ENCODE measurements around the gene DPP10. TPM values are rescaled to one million over a fixed set of nuclear protein-coding genes. Genes with fewer than 3 reads are reported as not detected.

Gene DPP10
- total and polyA plus RNA-seq, 4 donors: 0.08 to 5.0 (median 0.27) TPM

GRCh38 chr2:115094441-115094840 is 652.0 kb downstream of the DPP10 start:
- Histone ChIP-seq H3K27me3 (ENCODE audit: control insufficient read depth in 3 of 3, insufficient read depth in 3 of 3, low read length in 2 of 3) (no peaks in the 10 kb centered on the region), H3K4me3 (no peak overlapping the region), H3K4me1 (ENCODE audit: control insufficient read depth in 5 of 5, insufficient read depth in 5 of 5, low read length in 5 of 5) (no peaks in the 10 kb centered on the region), H3K36me3 (ENCODE audit: control insufficient read depth in 4 of 4, insufficient read depth in 4 of 4, low read length in 4 of 4) (no peaks in the 10 kb centered on the region), H3K27ac (ENCODE audit: low read depth in 1 of 2, low read length in 1 of 2) (no peak overlapping the region), H3K9ac (ENCODE audit: insufficient read depth in 1 of 2, low read length in 2 of 2) (no peak overlapping the region), H3K9me3 (ENCODE audit: control insufficient read depth in 4 of 4, insufficient read depth in 3 of 4, low read length in 3 of 4) (peaks cover 0 to 3% (median under 1%) of the 10 kb centered on the region in 4 donors)
- DNase-seq: no peak
- no peak for ATAC-seq (ENCODE audit: insufficient read depth, low FRiP score)
- TF ChIP-seq CTCF (IDR thresholded peaks at IDR 0.05; ENCODE audit: control extremely low read depth, extremely low read depth): no peak
- 86 to 90% methylated on average over 4 of the region's 4 CpGs for WGBS, 2 donors

- H3K4me1 ChIP-seq (ENCODE audit: control insufficient read depth in 5 of 5, insufficient read depth in 5 of 5, low read length in 5 of 5): no peaks in the 10 kb centered on the region
- H3K4me3 ChIP-seq: no peak overlapping the region
- ATAC-seq (ENCODE audit: insufficient read depth, low FRiP score) (no peak), DNase-seq (no peak)
- H3K9me3 ChIP-seq (ENCODE audit: control insufficient read depth in 4 of 4, insufficient read depth in 3 of 4, low read length in 3 of 4): no peaks in the 10 kb centered on the region
- no peaks in the 10 kb centered on the region for H3K27me3 ChIP-seq (ENCODE audit: control insufficient read depth in 3 of 3, insufficient read depth in 3 of 3, low read length in 2 of 3)
- TF ChIP-seq CTCF (IDR thresholded peaks at IDR 0.05; ENCODE audit: control extremely low read depth, extremely low read depth): no peak
- H3K9ac ChIP-seq (ENCODE audit: insufficient read depth in 1 of 2, low read length in 2 of 2): no peak overlapping the region
- no peaks in the 10 kb centered on the region for H3K36me3 ChIP-seq (ENCODE audit: control insufficient read depth in 4 of 4, insufficient read depth in 4 of 4, low read length in 4 of 4)
- no peak overlapping the region for H3K27ac ChIP-seq (ENCODE audit: low read depth in 1 of 2, low read length in 1 of 2)
Observed at GRCh38 chr2:115105966-115106365, 663.5 kb downstream of the DPP10 start.

- H3K9ac ChIP-seq (ENCODE audit: insufficient read depth in 1 of 2, low read length in 2 of 2): no peak overlapping the region
- no peaks in the 10 kb centered on the region for H3K36me3 ChIP-seq (ENCODE audit: control insufficient read depth in 4 of 4, insufficient read depth in 4 of 4, low read length in 4 of 4)
- TF ChIP-seq CTCF (IDR thresholded peaks at IDR 0.05; ENCODE audit: control extremely low read depth, extremely low read depth): no peak
- DNase-seq: no peak
- H3K27ac ChIP-seq (ENCODE audit: low read depth in 1 of 2, low read length in 1 of 2): no peak overlapping the region
- no peak overlapping the region for H3K4me3 ChIP-seq
- no peak for ATAC-seq (ENCODE audit: insufficient read depth, low FRiP score)
- H3K9me3 ChIP-seq (ENCODE audit: control insufficient read depth in 4 of 4, insufficient read depth in 3 of 4, low read length in 3 of 4): peaks cover 0 to 2% (median 0%) of the 10 kb centered on the region in 4 donors
- 60 to 74% methylated on average over 2 of the region's 2 CpGs for WGBS, 2 donors
- H3K27me3 ChIP-seq (ENCODE audit: control insufficient read depth in 3 of 3, insufficient read depth in 3 of 3, low read length in 2 of 3): no peaks in the 10 kb centered on the region
- H3K4me1 ChIP-seq (ENCODE audit: control insufficient read depth in 5 of 5, insufficient read depth in 5 of 5, low read length in 5 of 5): no peaks in the 10 kb centered on the region
Observed at GRCh38 chr2:115115135-115115534, 672.7 kb downstream of the DPP10 start.

- no peak overlapping the region for H3K27ac ChIP-seq (ENCODE audit: low read depth in 1 of 2, low read length in 1 of 2)
- DNase-seq: peak in 1 of 3 donors; percentile 12
- no peaks in the 10 kb centered on the region for H3K36me3 ChIP-seq (ENCODE audit: control insufficient read depth in 4 of 4, insufficient read depth in 4 of 4, low read length in 4 of 4)
- no peak for ATAC-seq (ENCODE audit: insufficient read depth, low FRiP score)
- H3K27me3 ChIP-seq (ENCODE audit: control insufficient read depth in 3 of 3, insufficient read depth in 3 of 3, low read length in 2 of 3): no peaks in the 10 kb centered on the region
- no peak for TF ChIP-seq CTCF (IDR thresholded peaks at IDR 0.05; ENCODE audit: control extremely low read depth, extremely low read depth)
- no peaks in the 10 kb centered on the region for H3K4me1 ChIP-seq (ENCODE audit: control insufficient read depth in 5 of 5, insufficient read depth in 5 of 5, low read length in 5 of 5)
- H3K4me3 ChIP-seq: no peak overlapping the region
- peaks cover 0 to 2% (median 0%) of the 10 kb centered on the region in 4 donors for H3K9me3 ChIP-seq (ENCODE audit: control insufficient read depth in 4 of 4, insufficient read depth in 3 of 4, low read length in 3 of 4)
- no peak overlapping the region for H3K9ac ChIP-seq (ENCODE audit: insufficient read depth in 1 of 2, low read length in 2 of 2)
- WGBS, 2 donors: 68 to 89% methylated on average over 2 of the region's 2 CpGs
Observed at GRCh38 chr2:115118306-115118705, 675.9 kb downstream of the DPP10 start.

All from lung (tissue), 12 donors.